LNCAP (cell line): ENCODE measurements around the gene LDLRAD3.

Source experiments
- TF ChIP-seq, protein P1 (sequence below): fragments of 450-650 bp; IDR thresholded peaks from 2 replicates; pipeline ENCODE4 v1.5.1; 2017; ENCODE audit warnings: mild to moderate bottlenecking

LDLRAD3 gene

DNA sequence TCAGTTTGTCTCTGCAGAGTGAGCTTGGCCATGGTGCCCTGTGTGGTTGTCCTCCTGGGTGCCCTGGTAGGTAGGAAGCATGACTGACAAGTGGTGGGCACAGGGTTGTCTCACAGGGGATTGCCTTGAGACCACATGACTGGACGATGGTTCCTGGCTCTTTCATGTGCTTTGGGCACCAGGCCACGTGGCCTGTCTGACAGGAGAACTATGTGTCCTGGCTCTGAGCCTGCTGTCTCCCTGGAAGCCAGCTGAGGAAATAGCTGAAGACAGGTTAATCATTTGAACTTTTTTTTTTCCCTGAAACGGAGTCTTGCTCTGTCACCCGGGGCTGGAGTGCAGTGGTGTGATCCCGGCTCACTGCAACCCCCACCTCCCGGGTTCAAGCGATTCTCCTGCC is 93.2 kb downstream of the LDLRAD3 start:
- TF ChIP-seq, protein P1, sequence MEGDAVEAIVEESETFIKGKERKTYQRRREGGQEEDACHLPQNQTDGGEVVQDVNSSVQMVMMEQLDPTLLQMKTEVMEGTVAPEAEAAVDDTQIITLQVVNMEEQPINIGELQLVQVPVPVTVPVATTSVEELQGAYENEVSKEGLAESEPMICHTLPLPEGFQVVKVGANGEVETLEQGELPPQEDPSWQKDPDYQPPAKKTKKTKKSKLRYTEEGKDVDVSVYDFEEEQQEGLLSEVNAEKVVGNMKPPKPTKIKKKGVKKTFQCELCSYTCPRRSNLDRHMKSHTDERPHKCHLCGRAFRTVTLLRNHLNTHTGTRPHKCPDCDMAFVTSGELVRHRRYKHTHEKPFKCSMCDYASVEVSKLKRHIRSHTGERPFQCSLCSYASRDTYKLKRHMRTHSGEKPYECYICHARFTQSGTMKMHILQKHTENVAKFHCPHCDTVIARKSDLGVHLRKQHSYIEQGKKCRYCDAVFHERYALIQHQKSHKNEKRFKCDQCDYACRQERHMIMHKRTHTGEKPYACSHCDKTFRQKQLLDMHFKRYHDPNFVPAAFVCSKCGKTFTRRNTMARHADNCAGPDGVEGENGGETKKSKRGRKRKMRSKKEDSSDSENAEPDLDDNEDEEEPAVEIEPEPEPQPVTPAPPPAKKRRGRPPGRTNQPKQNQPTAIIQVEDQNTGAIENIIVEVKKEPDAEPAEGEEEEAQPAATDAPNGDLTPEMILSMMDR: no peak

DNA sequence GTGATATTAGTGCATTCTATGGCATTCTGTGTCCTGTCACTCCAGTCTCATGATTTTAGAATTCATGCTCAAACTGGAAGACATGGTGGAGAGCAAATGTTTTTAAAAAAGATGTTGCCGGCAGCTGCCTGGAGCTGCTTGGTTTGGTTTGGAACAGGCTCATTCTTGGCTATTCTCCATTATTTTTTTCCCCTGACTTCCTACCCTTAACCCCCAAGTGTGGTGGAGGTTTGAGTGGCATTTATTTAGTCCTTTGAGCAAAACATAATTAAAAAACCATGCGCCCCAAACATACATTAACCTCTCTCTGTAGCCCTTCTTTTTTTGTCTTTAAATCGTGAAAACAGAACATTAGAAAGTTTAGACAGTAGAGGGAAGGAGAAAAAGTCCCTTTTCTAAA is 94.7 kb downstream of the LDLRAD3 start:
- TF ChIP-seq, protein P1: no peak

DNA sequence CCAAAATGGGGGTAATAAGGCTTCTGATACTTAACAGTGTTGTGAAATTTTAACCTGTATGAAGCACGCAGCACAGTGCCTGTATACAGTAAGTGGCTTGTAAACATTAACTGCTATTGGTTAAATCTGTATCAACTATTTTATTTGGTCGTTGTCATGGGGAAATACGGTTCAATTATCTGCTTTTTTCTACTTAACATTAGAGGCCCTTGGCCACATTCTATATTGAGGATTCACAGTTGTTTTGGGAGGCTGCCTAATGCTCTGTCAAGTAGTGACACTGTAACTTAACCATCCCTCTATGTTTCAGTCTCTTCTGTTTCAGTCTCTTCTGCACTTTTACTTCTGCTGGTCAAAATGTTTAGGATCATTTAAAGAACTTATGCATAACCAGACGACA is 95.6 kb downstream of the LDLRAD3 start:
- TF ChIP-seq, protein P1: no peak

DNA sequence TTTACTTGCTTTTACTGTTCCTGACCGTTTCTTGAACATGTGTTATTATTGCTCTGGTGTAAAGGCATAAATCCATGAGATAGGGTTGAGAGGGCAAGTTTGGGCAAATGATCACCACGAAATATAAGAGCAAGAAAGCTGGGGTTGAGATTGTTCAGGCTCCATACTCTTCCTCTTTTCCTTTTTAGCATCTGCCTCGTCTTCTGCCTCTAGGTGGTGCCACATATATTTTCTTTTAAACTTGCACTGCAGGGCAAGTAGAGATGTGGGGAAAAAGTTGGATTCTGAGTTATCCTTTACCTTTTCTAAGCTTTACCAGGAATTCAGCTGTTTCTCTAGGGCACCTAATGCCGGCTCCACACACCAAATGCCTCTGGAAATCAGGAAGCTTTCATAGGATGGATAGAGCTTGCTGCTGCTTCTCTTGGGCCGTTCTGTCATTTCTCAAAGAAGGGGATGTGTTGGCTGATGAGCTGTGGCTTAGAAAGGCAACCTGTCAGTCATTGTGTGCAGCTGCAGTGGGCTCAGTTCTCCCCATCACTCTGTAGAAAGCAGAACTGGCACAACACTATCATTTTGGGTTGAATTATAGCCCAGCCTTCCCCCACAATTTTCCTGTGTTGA is 98.2 kb downstream of the LDLRAD3 start:
- TF ChIP-seq, protein P1: peak; percentile 65

DNA sequence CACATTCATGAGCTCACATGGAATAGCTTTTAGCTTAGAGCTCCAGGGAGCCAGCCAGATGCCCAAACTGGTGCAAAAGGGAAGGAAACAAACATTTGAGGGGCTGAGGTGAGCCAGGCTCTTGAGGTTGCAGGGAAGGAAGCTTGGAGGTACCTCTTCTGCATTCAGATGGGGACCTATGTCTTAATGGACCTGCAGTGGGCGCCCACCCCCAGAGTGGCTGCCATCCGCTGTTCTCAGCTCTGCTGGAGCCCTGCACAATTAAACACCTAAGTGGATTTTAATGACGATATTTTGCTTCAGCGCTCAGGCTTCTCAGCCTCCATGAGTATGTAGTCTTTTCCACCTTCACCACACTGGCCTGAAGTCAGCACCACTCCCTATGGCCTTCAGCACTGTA is 100.8 kb downstream of the LDLRAD3 start:
- TF ChIP-seq, protein P1: no peak

DNA sequence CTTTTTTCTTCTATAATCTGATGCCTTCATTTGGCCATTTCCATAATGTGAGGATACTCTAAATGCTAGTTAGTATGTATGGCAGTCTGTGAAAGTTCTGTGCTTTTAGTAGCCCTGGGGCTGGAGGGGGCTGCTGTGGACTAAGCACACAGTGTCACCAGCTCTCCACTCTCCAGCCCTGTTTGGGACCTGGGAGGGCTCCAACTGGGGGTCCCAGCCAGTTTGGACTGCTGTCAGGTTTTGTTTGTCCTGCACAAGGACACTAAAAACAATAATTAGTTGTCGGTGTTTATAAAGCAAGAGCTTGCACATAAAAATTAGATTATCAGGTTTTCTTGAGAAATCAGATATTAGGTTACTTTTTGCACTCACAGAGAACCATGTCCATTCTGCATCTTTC is 103.1 kb downstream of the LDLRAD3 start:
- TF ChIP-seq, protein P1: no peak

DNA sequence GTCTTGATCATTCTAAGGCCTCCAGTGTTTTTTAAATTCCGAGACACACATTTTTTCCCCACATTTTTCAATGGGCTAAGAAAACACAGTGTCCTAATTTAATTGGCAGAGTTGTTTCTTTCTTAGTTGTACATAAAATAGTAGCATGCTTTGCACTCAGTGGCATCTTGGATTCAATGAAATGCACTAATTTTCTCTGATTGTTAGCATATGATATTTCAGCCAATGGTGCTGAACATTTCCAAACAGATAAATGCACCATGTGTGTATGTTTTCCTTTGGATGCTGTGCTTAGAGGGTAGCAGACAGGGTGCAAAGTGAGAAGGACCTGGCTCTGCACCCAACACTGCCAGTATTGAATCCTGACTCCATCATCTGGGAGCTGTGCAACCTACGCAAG is 103.5 kb downstream of the LDLRAD3 start:
- TF ChIP-seq, protein P1: no peak
